Measurements from ENCODE around the gene TMEM245. TPM values are rescaled to one million over a fixed set of nuclear protein-coding genes. Genes with fewer than 3 reads are reported as not detected.
"Not testable (repeated sequence)": the region's sequence is repeated elsewhere in the genome, so short reads cannot be mapped to it uniquely, and the experiment has no call there.

The TMEM245 gene
- total RNA-seq, 1 experiment from 2014 or later = 52.2 TPM

GRCh38 chr9:109063760-109064159 lies 56.0 kb downstream of the TMEM245 start:
- Mint-ChIP-seq H3K4me1 (ENCODE audit: low read depth, unreplicated experiment) (peaks cover 7% of the 10 kb centered on the region), H3K4me3 (ENCODE audit: low read depth, unreplicated experiment) (no peak overlapping the region), H3K36me3 (ENCODE audit: insufficient read depth, unreplicated experiment) (peaks cover 11% of the 10 kb centered on the region), H3K9me3 (ENCODE audit: low read depth, unreplicated experiment) (no peaks in the 10 kb centered on the region), H3K27ac (ENCODE audit: unreplicated experiment) (no peak overlapping the region), H3K27me3 (ENCODE audit: unreplicated experiment) (no peaks in the 10 kb centered on the region)
- CTCF ChIA-PET = no interaction called here
- intact Hi-C loops (cut with micrococcal nuclease; ENCODE audit: unreplicated experiment) = loop anchor here (10.0 kb wide), 1 partner anchor 51 kb away; the partner anchor contains the start of gene TMEM245
- DNase-seq = no peak
- BruUV-seq (replicated peaks) = no TSS peak
- no peak for TF ChIP-seq CTCF (IDR thresholded peaks at IDR 0.05; ENCODE audit: unreplicated experiment)

- intact Hi-C loops (cut with micrococcal nuclease; ENCODE audit: unreplicated experiment) = loop anchor here (10.0 kb wide), 1 partner anchor 52 kb away; the partner anchor contains the start of gene TMEM245
- H3K27me3 Mint-ChIP-seq (ENCODE audit: unreplicated experiment) = no peaks in the 10 kb centered on the region
- CTCF ChIA-PET = no interaction called here
- H3K4me1 Mint-ChIP-seq (ENCODE audit: low read depth, unreplicated experiment) = peaks cover 7% of the 10 kb centered on the region
- H3K27ac Mint-ChIP-seq (ENCODE audit: unreplicated experiment) = no peak overlapping the region
- no peak for DNase-seq
- no TSS peak for BruUV-seq (replicated peaks)
- no peaks in the 10 kb centered on the region for H3K9me3 Mint-ChIP-seq (ENCODE audit: low read depth, unreplicated experiment)
- no peak overlapping the region for H3K4me3 Mint-ChIP-seq (ENCODE audit: low read depth, unreplicated experiment)
- H3K36me3 Mint-ChIP-seq (ENCODE audit: insufficient read depth, unreplicated experiment) = peaks cover 11% of the 10 kb centered on the region
- TF ChIP-seq CTCF (IDR thresholded peaks at IDR 0.05; ENCODE audit: unreplicated experiment) = no peak
Measured at GRCh38 chr9:109062543-109062942, 57.2 kb downstream of the TMEM245 start.

- CTCF ChIA-PET = no interaction called here
- intact Hi-C loops (cut with micrococcal nuclease; ENCODE audit: unreplicated experiment) = loop anchor here (10.0 kb wide), 1 partner anchor 55 kb away; the partner anchor contains the start of gene TMEM245
- Mint-ChIP-seq H3K27ac (ENCODE audit: unreplicated experiment) (no peak overlapping the region), H3K36me3 (ENCODE audit: insufficient read depth, unreplicated experiment) (peaks cover 7% of the 10 kb centered on the region), H3K4me3 (ENCODE audit: low read depth, unreplicated experiment) (no peak overlapping the region), H3K4me1 (ENCODE audit: low read depth, unreplicated experiment) (peaks cover 7% of the 10 kb centered on the region), H3K27me3 (ENCODE audit: unreplicated experiment) (no peaks in the 10 kb centered on the region), H3K9me3 (ENCODE audit: low read depth, unreplicated experiment) (no peaks in the 10 kb centered on the region)
- no peak for TF ChIP-seq CTCF (IDR thresholded peaks at IDR 0.05; ENCODE audit: unreplicated experiment)
- DNase-seq = no peak
- no TSS peak for BruUV-seq (replicated peaks)
Measured at GRCh38 chr9:109060191-109060590, 59.6 kb downstream of the TMEM245 start.

GRCh38 chr9:109053121-109053520 lies 66.6 kb downstream of the TMEM245 start:
- intact Hi-C loops (cut with micrococcal nuclease; ENCODE audit: unreplicated experiment); H3K27ac Mint-ChIP-seq (ENCODE audit: unreplicated experiment); BruUV-seq (replicated peaks); H3K27me3 Mint-ChIP-seq (ENCODE audit: unreplicated experiment); H3K4me1 Mint-ChIP-seq (ENCODE audit: low read depth, unreplicated experiment); H3K4me3 Mint-ChIP-seq (ENCODE audit: low read depth, unreplicated experiment); CTCF ChIA-PET; DNase-seq; H3K9me3 Mint-ChIP-seq (ENCODE audit: low read depth, unreplicated experiment): not testable (repeated sequence)
- H3K36me3 Mint-ChIP-seq (ENCODE audit: insufficient read depth, unreplicated experiment) = peaks cover 12% of the 10 kb centered on the region

GRCh38 chr9:109052416-109052815 lies 67.3 kb downstream of the TMEM245 start:
- H3K9me3 Mint-ChIP-seq (ENCODE audit: low read depth, unreplicated experiment) = no peaks in the 10 kb centered on the region
- no peak overlapping the region for H3K27ac Mint-ChIP-seq (ENCODE audit: unreplicated experiment)
- no peaks in the 10 kb centered on the region for H3K4me1 Mint-ChIP-seq (ENCODE audit: low read depth, unreplicated experiment)
- CTCF ChIA-PET = interaction anchor here (0.5 kb wide), 1 partner anchor 1763 kb away, joined by 6 read pairs; no protein-coding TSS in a partner anchor
- no peak for TF ChIP-seq CTCF (IDR thresholded peaks at IDR 0.05; ENCODE audit: unreplicated experiment)
- DNase-seq = no peak
- no peak overlapping the region for H3K4me3 Mint-ChIP-seq (ENCODE audit: low read depth, unreplicated experiment)
- no peaks in the 10 kb centered on the region for H3K27me3 Mint-ChIP-seq (ENCODE audit: unreplicated experiment)
- intact Hi-C loops (cut with micrococcal nuclease; ENCODE audit: unreplicated experiment) = no loop called here
- no TSS peak for BruUV-seq (replicated peaks)
- H3K36me3 Mint-ChIP-seq (ENCODE audit: insufficient read depth, unreplicated experiment) = peaks cover 12% of the 10 kb centered on the region
